Skeletal muscle satellite cell (primary cell): ENCODE results near the gene CHST12.

ENCODE experiments used
- H3K27me3 ChIP-seq: 2 replicates; pipeline ENCODE4 v1.7.0; 2013; ENCODE audit warnings: low read length; ENCODE audit not compliant: control insufficient read depth, insufficient read depth
- H3K36me3 ChIP-seq: 2 replicates; pipeline ENCODE4 v1.7.0; 2013; ENCODE audit warnings: mild to moderate bottlenecking, control low read depth, low read length; ENCODE audit not compliant: insufficient read depth
- H3K4me1 ChIP-seq: 2 replicates; pipeline ENCODE4 v1.7.0; 2013; ENCODE audit warnings: low read length; ENCODE audit not compliant: control insufficient read depth, insufficient read depth
- H3K4me2 ChIP-seq: 2 replicates; pipeline ENCODE4 v1.7.0; 2013; ENCODE audit warnings: mild to moderate bottlenecking, low read length
- H3K4me3 ChIP-seq: 2 replicates; pipeline ENCODE4 v1.7.0; 2013; ENCODE audit warnings: low read length
- H3K9ac ChIP-seq: 2 replicates; pipeline ENCODE4 v1.7.0; 2013; ENCODE audit warnings: mild to moderate bottlenecking, low read depth, low read length, moderate library complexity
- H3K9me3 ChIP-seq: replicated peaks from 2 replicates; pipeline ENCODE4 v1.7.0; 2013; ENCODE audit warnings: mild to moderate bottlenecking, control low read depth, low read length

The CHST12 gene

DNA sequence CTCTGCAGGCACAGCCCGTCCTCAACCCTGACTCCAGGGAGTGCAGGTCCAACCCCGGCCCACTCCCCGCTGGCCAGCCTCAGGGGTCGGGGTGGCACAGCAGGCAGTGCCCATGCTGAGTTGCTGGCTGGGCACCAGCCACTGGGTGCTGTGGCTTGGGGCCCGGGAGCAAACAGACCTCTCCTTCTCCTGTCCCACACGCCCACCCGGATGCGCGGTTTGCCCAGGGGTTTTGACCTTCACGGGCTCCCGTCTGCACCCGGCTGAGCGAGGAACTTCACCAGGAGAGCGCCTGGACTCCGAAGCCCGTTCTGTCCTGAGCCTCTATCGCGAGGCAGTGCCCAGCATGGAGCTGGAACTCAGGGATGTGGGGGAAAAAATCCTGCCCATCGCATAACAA is 75.4 kb downstream of the CHST12 start:
- no peaks in the 10 kb centered on the region for H3K36me3 ChIP-seq
- H3K4me3 ChIP-seq: no peak overlapping the region
- no peak overlapping the region for H3K9ac ChIP-seq
- H3K27me3 ChIP-seq: peaks cover 11% of the 10 kb centered on the region
- H3K4me2 ChIP-seq: peak overlapping the region; percentile 19
- peaks cover 6% of the 10 kb centered on the region for H3K9me3 ChIP-seq
- peaks cover 27% of the 10 kb centered on the region for H3K4me1 ChIP-seq

DNA sequence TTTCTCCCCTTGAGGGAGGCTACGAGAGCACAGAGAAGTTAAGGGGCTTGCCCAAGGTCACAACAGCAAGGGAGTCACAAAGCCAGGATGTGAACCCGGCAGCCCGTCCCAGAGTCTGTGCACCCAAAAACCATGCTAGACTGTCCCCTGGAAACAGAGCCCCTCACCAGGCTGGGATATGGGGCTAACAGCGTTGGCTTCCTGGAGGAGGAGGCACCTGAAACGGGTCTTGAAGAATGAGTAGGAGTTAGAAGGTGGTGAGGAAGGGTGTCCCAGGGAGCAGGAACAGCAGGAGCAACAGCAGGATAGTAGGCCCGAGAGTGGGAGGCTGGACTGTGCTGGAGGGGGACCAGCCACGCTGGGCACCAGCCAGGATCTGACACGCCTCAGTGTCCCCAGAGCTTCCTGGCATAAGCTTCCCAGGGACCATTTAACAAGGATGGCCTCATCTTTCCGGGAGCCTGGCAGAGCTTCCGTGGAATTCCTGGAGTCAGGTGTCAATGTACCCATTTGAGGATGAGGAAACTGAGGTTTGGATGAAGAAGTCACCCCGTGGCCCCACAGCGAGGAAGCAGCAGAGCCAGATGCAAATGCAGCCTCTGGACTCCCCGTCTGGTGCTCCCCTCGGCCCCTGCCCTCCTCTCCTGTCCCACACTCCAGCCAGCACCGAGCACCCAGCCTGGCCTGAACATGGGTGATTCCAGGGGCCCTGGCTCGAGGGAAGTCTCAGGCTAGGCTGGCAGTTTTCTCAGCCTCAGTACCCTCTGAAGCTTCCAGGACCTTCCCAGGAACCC is 76.1 kb downstream of the CHST12 start:
- Histone ChIP-seq H3K4me2 (peak overlapping the region; percentile 19), H3K4me1 (peaks cover 27% of the 10 kb centered on the region), H3K9me3 (peaks cover 6% of the 10 kb centered on the region), H3K4me3 (no peak overlapping the region), H3K36me3 (no peaks in the 10 kb centered on the region), H3K27me3 (peaks cover 11% of the 10 kb centered on the region), H3K9ac (no peak overlapping the region)

- peaks cover 6% of the 10 kb centered on the region for H3K9me3 ChIP-seq
- H3K27me3 ChIP-seq: peaks cover 11% of the 10 kb centered on the region
- no peak overlapping the region for H3K9ac ChIP-seq
- H3K4me3 ChIP-seq: no peak overlapping the region
- H3K36me3 ChIP-seq: no peaks in the 10 kb centered on the region
- no peak overlapping the region for H3K4me2 ChIP-seq
- H3K4me1 ChIP-seq: peaks cover 27% of the 10 kb centered on the region
Observed at GRCh38 chr7:2480070-2480408, 76.6 kb downstream of the CHST12 start.

DNA sequence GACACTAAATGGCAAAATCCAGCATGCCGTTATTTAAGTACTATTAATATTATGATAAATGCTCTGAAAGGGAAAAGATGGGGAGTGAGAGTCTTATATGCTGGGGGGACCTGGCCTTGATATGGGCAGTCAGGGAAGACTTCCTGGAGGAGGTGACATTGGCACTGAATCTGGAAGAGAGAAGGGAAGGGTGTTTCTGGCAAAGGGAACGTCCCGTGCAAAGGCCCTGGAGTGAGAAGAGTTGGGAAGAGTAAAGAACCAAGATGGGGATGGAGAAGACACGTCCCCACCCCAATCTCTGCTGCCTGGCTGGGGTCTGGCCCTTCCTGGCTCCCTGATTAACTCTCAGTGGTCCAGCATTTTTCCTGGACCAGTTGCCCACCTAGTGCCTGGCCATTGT is 77.8 kb downstream of the CHST12 start:
- Histone ChIP-seq H3K36me3 (no peaks in the 10 kb centered on the region), H3K4me1 (peaks cover 27% of the 10 kb centered on the region), H3K9me3 (peaks cover 6% of the 10 kb centered on the region), H3K4me2 (no peak overlapping the region), H3K27me3 (peaks cover 11% of the 10 kb centered on the region), H3K9ac (no peak overlapping the region), H3K4me3 (no peak overlapping the region)

DNA sequence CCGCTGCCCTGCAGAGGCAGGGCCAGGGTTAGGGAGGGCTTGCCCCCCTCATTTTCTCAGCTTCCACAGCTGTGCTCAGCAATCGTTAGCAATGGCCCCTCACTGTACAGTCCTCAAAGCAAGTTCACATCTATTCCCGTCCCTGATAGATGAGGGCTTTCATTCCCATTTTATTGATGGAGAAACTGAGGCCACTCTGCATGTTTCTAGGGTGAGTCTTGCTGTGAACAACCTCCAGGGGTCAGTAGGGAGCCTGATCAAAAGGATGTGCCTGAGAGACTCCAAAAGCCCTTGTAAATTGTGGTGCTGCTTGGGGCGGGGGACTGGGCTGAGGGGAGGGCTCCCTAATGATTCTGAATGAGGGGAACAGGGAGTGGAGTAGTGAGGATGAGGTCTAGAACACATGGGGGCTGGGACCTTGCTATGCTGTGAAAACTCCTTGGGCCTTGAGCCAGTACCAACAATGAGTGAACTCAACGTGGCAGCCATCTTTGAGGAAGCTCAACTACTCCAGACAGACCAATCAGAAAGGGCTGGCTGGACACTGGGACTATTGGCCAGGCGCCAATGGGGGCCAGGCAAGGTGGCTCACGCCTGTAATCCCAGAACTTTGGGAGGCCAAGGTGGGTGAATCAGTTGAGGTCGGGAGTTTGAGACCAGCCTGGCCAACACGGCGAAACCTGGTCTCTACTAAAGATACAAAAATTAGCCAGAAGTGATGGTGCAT is 79.5 kb downstream of the CHST12 start:
- Histone ChIP-seq H3K4me1 (peaks cover 29% of the 10 kb centered on the region), H3K9me3 (peaks cover 6% of the 10 kb centered on the region), H3K27me3 (peaks cover 11% of the 10 kb centered on the region)

DNA sequence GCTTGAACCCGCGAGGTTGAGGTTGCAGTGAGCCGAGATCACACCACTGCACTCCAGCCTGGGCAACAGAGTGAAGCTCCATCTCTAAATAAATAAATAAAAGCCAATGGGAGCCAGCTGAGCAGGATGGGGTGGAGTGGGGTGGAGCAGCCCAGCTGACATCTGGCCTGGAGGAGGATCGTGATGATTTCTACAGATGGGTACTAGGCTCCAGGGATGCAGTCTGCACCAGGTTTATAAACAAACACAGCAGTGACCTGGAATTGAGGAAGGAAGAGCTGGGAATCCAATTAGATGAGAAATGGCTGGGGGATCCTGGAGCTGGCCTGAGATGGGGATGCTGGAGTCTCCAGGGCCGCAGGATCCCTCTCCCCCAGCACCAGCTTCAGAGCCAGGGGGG is 80.1 kb downstream of the CHST12 start:
- Histone ChIP-seq H3K27me3 (peaks cover 11% of the 10 kb centered on the region), H3K4me3 (no peak overlapping the region), H3K4me1 (peaks cover 29% of the 10 kb centered on the region), H3K9me3 (peaks cover 6% of the 10 kb centered on the region), H3K4me2 (no peak overlapping the region), H3K9ac (no peak overlapping the region), H3K36me3 (no peaks in the 10 kb centered on the region)

More for the DNA sequence above, 79.5 kb downstream of the CHST12 start:
- Histone ChIP-seq H3K4me3 (no peak overlapping the region), H3K36me3 (no peaks in the 10 kb centered on the region), H3K4me2 (no peak overlapping the region), H3K9ac (no peak overlapping the region)

- H3K4me1 ChIP-seq: peaks cover 15% of the 10 kb centered on the region
- H3K4me2 ChIP-seq: no peak overlapping the region
Observed at GRCh38 chr7:2484868-2485267, 81.5 kb downstream of the CHST12 start.

DNA sequence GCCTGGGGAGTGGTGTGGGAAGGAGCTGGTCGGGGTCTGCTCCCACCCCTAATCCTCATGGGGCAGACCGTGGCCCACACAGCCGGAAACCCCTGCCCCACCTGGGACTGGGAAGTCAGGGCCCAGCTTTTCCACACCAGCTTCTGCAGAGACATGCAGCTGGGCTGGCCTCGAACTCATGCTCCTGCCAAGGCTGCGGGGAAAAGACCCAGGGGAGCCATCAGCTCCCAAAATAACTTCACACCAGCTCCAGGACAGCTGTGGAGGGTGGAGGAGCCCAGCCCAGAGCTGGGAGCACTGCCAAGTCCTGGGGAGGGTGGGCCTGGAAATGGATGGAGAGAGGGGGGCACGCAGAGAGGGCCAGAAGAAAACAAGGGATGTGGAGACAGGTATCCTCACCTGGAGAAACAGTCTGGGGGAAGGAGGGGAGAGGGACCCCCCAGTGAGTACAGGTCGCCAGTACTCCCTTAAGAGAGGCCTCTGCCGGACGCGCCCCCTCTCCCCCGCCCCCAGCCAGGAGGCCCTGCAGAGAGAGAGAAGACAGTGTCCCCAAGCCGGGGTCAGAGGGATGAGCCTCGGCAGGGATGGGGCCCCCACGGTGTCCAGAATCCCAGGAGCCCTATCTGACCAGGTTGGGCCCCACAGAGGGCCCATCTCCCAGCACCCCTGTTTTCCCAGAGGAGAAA is 84.3 kb downstream of the CHST12 start:
- H3K4me3 ChIP-seq: no peak overlapping the region
- peaks cover 14% of the 10 kb centered on the region for H3K4me1 ChIP-seq
- H3K27me3 ChIP-seq: peaks cover 3% of the 10 kb centered on the region
- H3K9me3 ChIP-seq: peaks cover 5% of the 10 kb centered on the region
- no peak overlapping the region for H3K9ac ChIP-seq
- peak overlapping the region; percentile 39 for H3K4me2 ChIP-seq
- no peaks in the 10 kb centered on the region for H3K36me3 ChIP-seq

More at GRCh38 chr7:2484868-2485267, 81.5 kb downstream of the CHST12 start:
- Histone ChIP-seq H3K36me3 (no peaks in the 10 kb centered on the region), H3K4me3 (no peak overlapping the region), H3K27me3 (peaks cover 6% of the 10 kb centered on the region), H3K9me3 (peaks cover 6% of the 10 kb centered on the region), H3K9ac (no peak overlapping the region)

DNA sequence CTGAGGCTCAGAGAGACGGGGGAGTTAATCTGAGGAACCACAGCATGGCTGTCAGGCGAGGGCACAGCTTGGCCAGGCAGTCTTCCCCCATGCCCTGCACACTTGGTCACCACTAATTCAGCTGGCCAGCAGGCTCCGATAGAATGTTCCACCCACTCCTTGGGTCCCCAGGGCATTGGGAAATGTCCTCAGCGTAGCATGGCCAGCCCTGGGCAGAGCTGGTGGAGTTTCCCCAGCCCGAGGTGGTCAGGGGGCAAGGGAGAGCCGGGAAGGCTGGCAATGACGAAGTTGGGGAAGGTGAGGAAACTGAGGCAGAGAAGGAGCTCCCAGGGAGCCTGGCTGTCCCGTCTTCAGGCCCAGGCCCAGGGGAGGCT is 84.8 kb downstream of the CHST12 start:
- Histone ChIP-seq H3K4me2 (peak overlapping the region; percentile 39), H3K9ac (no peak overlapping the region), H3K27me3 (peaks cover 3% of the 10 kb centered on the region), H3K4me1 (peaks cover 17% of the 10 kb centered on the region), H3K9me3 (no peaks in the 10 kb centered on the region), H3K36me3 (no peaks in the 10 kb centered on the region), H3K4me3 (no peak overlapping the region)

GRCh38 chr7:2488681-2489080 is 85.3 kb downstream of the CHST12 start:
- H3K27me3 ChIP-seq: peaks cover 3% of the 10 kb centered on the region
- H3K4me2 ChIP-seq: no peak overlapping the region
- no peaks in the 10 kb centered on the region for H3K9me3 ChIP-seq
- H3K9ac ChIP-seq: no peak overlapping the region
- no peak overlapping the region for H3K4me3 ChIP-seq
- H3K4me1 ChIP-seq: peaks cover 20% of the 10 kb centered on the region
- no peaks in the 10 kb centered on the region for H3K36me3 ChIP-seq

DNA sequence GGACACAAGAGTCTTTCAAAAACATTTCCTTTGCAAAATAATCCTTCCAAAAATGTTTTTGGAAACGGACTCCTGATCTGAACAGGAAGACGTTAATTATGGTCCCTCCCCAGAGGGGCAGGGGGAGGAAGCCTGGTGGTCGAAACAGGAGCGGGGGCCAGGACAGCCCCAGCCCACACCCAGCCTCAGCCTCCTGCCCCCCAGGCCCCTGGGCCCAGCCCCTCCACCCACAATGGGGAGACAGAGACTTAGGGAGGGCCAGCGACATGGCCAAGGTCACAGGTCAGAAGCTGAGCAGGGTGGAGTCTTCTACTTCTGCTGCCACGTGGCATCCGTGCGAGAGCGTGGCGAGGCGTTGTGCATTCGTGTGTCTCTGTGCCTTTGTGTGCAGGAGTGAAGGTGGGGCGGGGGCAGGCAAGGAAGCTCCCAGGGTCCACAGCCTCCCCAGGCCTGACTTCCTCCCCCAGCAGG is 86.8 kb downstream of the CHST12 start:
- Histone ChIP-seq H3K27me3 (peaks cover 6% of the 10 kb centered on the region), H3K9me3 (no peaks in the 10 kb centered on the region), H3K4me1 (peaks cover 20% of the 10 kb centered on the region), H3K4me3 (no peak overlapping the region), H3K4me2 (no peak overlapping the region), H3K36me3 (no peaks in the 10 kb centered on the region), H3K9ac (no peak overlapping the region)
